GM12865 (cell line): ENCODE results near the gene NRM.

Experiments used
- DNase-seq: peaks from one replicate; pipeline ENCODE4 v3.0.0; 2010; ENCODE audit warnings: low read depth
- H3K4me3 ChIP-seq: 2 replicates; pipeline ENCODE4 v1.5.1; 2011; ENCODE audit warnings: mild to moderate bottlenecking, low read depth, low read length, control low read depth
- CTCF ChIP-seq: IDR thresholded peaks from 2 replicates; pipeline ENCODE4 v1.5.1; 2011; ENCODE audit warnings: low read length, control low read depth, low read depth, inconsistent platforms; ENCODE audit not compliant: insufficient read depth; ENCODE audit errors: missing control alignments

Gene NRM

DNA sequence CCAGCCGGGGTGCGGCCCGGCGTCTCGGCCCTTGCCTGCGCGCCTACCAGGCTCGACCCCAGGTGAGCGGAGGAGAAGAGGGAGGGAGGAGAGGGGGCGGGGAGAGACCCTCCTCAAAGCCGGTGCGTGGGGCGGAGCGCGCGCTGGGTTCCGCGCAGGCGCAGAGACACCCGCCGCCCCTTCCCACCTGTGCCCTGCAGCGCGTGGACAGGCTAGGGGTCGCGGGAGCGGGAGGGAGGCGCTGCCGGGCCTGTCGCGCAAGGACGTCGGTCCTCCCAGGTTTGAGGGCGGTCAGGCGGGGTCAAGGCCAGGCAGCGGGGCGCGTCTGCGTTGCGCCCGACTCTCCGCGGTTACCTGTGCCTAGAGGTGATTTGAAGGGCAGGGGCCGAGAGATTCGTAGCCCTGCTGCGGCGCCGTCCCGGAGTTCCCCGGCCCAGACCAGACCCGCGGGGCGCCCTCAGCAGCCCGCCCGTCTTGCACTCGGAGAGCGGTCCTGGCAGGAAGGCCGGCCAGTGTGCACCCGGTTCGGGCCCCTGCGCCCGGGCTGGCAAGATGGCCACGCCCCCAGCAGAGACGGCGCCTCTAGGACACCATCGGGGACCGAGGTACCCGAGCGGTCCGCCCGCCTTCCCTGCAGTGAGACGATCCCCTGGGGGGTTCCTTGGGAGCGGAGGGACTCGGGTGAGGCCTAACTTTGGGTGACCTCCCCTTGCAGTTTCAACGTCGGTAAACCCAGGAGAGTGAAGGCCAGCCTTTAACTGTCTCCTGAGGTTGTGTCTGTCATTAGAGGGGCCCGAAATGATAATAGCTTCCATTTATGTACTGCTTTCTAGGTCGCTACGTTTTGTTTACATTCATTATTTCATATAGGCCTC lies 43.3 kb downstream of the NRM start:
- DNase-seq: peak; percentile 86
- no peak for TF ChIP-seq CTCF
- H3K4me3 ChIP-seq: peak overlapping the region; percentile 77

DNA sequence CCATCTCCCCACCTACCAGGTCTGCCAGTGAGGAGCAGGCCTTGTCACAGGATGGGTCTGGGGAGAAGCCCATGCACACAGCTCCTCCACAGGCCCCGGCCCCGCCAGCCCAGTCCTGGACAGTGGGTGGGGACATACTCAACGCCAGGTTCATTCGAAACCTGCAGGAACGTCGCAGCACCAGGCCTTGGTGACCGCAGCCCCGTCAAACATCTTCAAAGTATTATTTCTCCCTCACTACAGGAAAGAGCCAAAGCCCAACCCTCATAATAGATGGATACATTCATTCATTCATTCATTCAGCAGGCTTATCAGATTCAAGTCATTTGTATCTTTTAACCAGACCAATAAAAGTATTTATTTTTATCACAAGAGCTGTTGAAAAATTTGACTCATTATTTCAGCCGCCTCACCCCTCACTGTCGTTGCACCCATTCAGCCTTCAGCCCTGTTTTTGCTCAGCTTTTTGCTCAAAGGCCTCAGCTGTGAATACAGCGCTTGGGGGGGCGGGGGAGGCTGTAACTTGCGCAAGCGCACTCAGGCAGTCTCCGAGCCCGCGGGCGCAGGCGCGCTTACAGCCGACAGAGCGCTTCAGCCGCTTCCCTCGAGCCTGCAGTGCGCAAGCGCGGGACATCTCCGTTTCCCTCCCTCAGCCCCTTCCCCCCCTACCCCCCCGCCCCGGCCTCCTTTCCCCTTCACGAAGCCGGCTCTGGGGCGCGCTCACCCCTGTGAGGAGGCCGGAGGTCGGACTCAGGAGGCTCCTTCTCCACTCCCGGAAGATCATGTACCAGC lies 44.1 kb downstream of the NRM start, which contains the start of gene C6orf136:
Gene C6orf136, plus strand, starts transcription at position 684 of the 792 bp plus-strand sequence. Its CDS starts 99 bp downstream, at position 783.
- peak; percentile 98 for DNase-seq
- H3K4me3 ChIP-seq: peak within 1 kb of the TSS; percentile 77
- TF ChIP-seq CTCF: no peak

DNA sequence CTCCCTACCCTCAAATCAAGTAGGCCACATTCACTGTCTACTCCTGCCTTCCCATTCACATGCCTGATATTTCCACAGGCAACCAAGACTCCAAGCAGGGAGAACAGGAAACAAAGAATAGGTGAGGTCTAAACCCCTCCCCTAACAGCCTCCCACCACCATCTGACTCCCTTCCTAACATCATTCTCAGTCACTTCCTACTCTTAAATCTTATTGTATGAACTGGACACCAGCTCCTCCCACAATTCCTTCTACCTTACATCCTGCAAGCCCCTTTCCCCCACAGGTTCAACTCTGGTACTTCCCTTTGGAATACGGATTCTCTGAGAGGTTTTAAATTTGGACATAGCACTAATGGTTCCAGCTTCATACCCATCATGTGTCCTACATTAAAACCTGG lies 44.8 kb downstream of the NRM start:
- no peak for TF ChIP-seq CTCF
- DNase-seq: no peak
- no peak overlapping the region for H3K4me3 ChIP-seq

- H3K4me3 ChIP-seq: no peak overlapping the region
- no peak for DNase-seq
- no peak for TF ChIP-seq CTCF
These were observed 46.0 kb downstream of the NRM start for GRCh38 chr6:30644769-30645168.

DNA sequence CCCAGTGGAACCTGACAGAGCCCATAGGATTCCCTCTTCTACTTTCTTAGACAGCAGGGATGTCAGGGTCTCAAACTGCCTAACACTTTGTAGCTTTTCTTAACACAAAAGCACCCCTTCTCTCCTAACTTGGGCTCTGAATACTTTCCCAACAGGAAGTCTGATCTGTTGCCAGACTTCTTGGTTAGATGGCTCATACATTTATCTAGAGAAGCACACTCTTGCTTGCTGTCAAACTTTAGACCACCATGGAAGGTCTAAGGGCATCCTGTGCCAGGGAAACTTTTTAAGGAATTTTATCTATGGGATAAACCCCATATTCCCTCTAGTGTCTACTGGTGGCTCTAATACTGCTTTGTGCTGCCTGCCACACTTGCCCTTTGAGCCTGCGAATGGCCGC lies 47.1 kb downstream of the NRM start:
- no peak for DNase-seq
- TF ChIP-seq CTCF: no peak
- no peak overlapping the region for H3K4me3 ChIP-seq

- no peak for TF ChIP-seq CTCF
- DNase-seq: no peak
These were observed 49.7 kb downstream of the NRM start for GRCh38 chr6:30641048-30641447.

DNA sequence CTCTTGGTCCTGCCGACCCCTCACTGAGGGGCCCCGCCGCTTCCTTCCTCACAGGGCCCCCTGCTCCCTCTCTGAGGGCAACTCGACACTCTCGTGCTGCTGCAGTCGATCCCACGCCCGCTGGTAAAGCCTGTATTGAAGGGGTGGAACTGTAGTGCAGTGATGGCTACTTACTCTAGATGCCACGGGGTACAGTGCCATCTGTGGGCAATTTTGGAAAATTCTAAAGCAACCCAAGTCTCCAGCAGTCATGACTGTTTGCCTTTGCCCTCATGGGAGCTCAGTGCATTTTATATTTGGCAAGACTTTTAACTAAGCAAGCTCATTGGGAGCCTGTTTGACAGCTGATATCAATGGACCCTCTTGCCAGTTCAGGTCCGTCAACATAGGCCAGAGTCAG lies 50.3 kb downstream of the NRM start:
- H3K4me3 ChIP-seq: no peak overlapping the region
- no peak for DNase-seq
- TF ChIP-seq CTCF: no peak

More at GRCh38 chr6:30641048-30641447, 49.7 kb downstream of the NRM start:
- H3K4me3 ChIP-seq: no peak overlapping the region
